DND-41 (cell line): ENCODE results near the gene C1R.

Source experiments
- EZH2 ChIP-seq: IDR thresholded peaks from 3 replicates; pipeline ENCODE4 v1.6.1; 2012; ENCODE audit warnings: borderline replicate concordance, low read depth, mild to moderate bottlenecking, moderate library complexity, low read length, inconsistent platforms; ENCODE audit not compliant: severe bottlenecking
- TF ChIP-seq, protein P1 (sequence below): IDR thresholded peaks from 2 replicates; pipeline ENCODE4 v1.5.1; 2012; ENCODE audit warnings: borderline replicate concordance, low read length, moderate library complexity, mild to moderate bottlenecking; ENCODE audit not compliant: poor library complexity, severe bottlenecking; ENCODE audit errors: extremely low read depth

DNA sequence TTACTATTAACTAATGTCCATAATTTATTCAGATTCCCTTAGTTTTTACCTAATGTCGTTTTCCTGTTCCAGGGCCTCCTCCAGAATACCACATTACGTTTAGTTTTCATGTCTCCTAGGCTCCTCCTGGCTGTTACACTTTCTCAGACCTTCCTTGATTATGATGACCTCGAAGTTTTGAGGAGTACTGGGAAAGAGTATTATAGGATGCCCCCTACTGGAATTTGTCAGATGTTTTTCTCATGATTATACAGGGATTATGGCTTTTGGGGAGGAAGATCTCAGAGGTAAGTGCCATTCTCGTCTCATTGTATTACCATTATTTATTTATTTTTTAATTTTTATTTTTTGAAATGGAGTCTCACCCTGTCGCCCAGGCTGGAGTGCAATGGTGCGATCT, 49.4 kb downstream of the C1R start:
- TF ChIP-seq, protein P1, sequence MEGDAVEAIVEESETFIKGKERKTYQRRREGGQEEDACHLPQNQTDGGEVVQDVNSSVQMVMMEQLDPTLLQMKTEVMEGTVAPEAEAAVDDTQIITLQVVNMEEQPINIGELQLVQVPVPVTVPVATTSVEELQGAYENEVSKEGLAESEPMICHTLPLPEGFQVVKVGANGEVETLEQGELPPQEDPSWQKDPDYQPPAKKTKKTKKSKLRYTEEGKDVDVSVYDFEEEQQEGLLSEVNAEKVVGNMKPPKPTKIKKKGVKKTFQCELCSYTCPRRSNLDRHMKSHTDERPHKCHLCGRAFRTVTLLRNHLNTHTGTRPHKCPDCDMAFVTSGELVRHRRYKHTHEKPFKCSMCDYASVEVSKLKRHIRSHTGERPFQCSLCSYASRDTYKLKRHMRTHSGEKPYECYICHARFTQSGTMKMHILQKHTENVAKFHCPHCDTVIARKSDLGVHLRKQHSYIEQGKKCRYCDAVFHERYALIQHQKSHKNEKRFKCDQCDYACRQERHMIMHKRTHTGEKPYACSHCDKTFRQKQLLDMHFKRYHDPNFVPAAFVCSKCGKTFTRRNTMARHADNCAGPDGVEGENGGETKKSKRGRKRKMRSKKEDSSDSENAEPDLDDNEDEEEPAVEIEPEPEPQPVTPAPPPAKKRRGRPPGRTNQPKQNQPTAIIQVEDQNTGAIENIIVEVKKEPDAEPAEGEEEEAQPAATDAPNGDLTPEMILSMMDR = peak; percentile 48
- TF ChIP-seq EZH2 = no peak
